CD4-positive, CD25-positive, alpha-beta regulatory T cell (primary cell): ENCODE measurements around the gene HES7. TPM values are rescaled to one million over a fixed set of nuclear protein-coding genes. Genes with fewer than 3 reads are reported as not detected.

ENCODE experiments used
- ATAC-seq, 2 donors: fragments of 150-1000 bp; cut with Tn5 transposase; one replicate each; pipeline ENCODE4 v1.10.0; 2021; ENCODE audit warnings: low read depth in 2 of 2, moderate number of reproducible peaks in 2 of 2, moderate library complexity in 1 of 2
- DNase-seq, 3 donors: peaks; one replicate each; pipeline versions ENCODE4 v3.0.0 to v3.0.0-alpha.2; 2012 to 2022; ENCODE audit warnings: mixed read lengths in 1 of 3
- H3K27ac ChIP-seq: one replicate; pipeline ENCODE4 v1.7.0; 2013; ENCODE audit warnings: mild to moderate bottlenecking, low read length; ENCODE audit not compliant: insufficient read depth, poor library complexity, severe bottlenecking
- H3K27me3 ChIP-seq: one replicate; pipeline ENCODE4 v1.7.0; 2013; ENCODE audit warnings: low read length; ENCODE audit not compliant: control insufficient read depth, insufficient read depth
- H3K36me3 ChIP-seq: one replicate; pipeline ENCODE4 v1.7.0; 2013; ENCODE audit warnings: mild to moderate bottlenecking, low read length, moderate library complexity; ENCODE audit not compliant: control insufficient read depth, insufficient read depth
- H3K4me1 ChIP-seq: 2 replicates; pipeline ENCODE4 v1.7.0; 2013; ENCODE audit warnings: mild to moderate bottlenecking, low read length; ENCODE audit not compliant: insufficient read depth, control insufficient read depth, poor library complexity, severe bottlenecking
- H3K4me3 ChIP-seq: one replicate; pipeline ENCODE4 v1.7.0; 2013; ENCODE audit warnings: low read depth, mild to moderate bottlenecking, low read length, moderate library complexity
- H3K9me3 ChIP-seq, 2 experiments: 1 replicate in 1 of 2; 2 replicates in 1 of 2; pipeline ENCODE4 v1.7.0; 2013; ENCODE audit warnings: low read length in 2 of 2, mild to moderate bottlenecking in 1 of 2, moderate library complexity in 1 of 2; ENCODE audit not compliant: control insufficient read depth in 2 of 2
- H3K27ac Mint-ChIP-seq, 3 donors: one replicate each; pipeline ENCODE4 v1.8.0; 2020 to 2022; ENCODE audit warnings: mild to moderate bottlenecking in 3 of 3, mixed read lengths in 3 of 3, moderate library complexity in 2 of 3
- H3K27me3 Mint-ChIP-seq: one replicate; pipeline ENCODE4 v1.8.0; 2022; ENCODE audit warnings: mild to moderate bottlenecking, mixed read lengths
- H3K36me3 Mint-ChIP-seq: one replicate; pipeline ENCODE4 v1.8.0; 2020; ENCODE audit warnings: mixed read lengths
- H3K4me1 Mint-ChIP-seq, 4 donors: one replicate each; pipeline ENCODE4 v1.8.0; 2020 to 2022; ENCODE audit warnings: mixed read lengths in 4 of 4, mild to moderate bottlenecking in 1 of 4
- H3K4me3 Mint-ChIP-seq, 4 donors: one replicate each; pipeline ENCODE4 v1.8.0; 2020 to 2022; ENCODE audit warnings: mild to moderate bottlenecking in 4 of 4, mixed read lengths in 4 of 4, moderate library complexity in 3 of 4
- H3K9me3 Mint-ChIP-seq, 7 donors: one replicate each; pipeline ENCODE4 v1.8.0; 2020 to 2022; ENCODE audit warnings: mixed read lengths in 7 of 7, mild to moderate bottlenecking in 3 of 7, moderate library complexity in 2 of 7
- polyA plus RNA-seq, 4 donors: library from polyadenylated mRNA; unstranded; fragments of 300-500 nt; fragmentation: Illumina TruSeq; gene quantifications; one replicate each; pipeline ENCODE4 v1.2.3, GENCODE V29; 2021
- total RNA-seq: library from RNA; stranded (reverse); gene quantifications from one replicate; pipeline ENCODE4 v1.2.3, GENCODE V29; 2022

Gene HES7
- total and polyA plus RNA-seq, 5 donors from 2014 or later, result not detected

DNA sequence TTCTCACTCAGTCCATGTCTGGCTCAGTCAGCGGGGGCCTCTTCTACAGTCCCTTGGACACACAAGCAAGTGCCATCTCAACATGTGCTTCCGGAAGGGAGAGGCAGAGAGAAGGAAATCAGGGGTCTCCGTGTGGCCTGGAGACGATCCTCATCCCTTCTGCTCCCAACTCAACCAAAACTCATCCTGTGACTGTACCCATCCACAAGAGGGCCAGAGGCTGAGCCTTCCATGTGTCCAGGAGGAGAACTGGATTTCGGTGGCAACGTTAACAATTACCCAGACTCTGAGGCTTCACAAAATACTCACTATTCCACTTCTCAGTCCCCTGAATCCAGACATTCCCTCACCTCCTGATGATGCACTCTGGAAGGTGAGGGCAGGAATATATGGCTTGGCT lies 28.5 kb downstream of the HES7 start:
- no peaks in the 10 kb centered on the region for H3K27me3 ChIP-seq
- no peaks in the 10 kb centered on the region for H3K9me3 Mint-ChIP-seq
- peaks cover 4 to 12% (median 4%) of the 10 kb centered on the region in 4 donors for H3K4me1 Mint-ChIP-seq
- no peak overlapping the region for H3K4me3 Mint-ChIP-seq
- DNase-seq (no peak), ATAC-seq (no peak)
- no peaks in the 10 kb centered on the region for H3K9me3 ChIP-seq
- H3K27ac ChIP-seq, result no peak overlapping the region
- peaks cover 5% of the 10 kb centered on the region for H3K4me1 ChIP-seq
- no peaks in the 10 kb centered on the region for H3K36me3 Mint-ChIP-seq
- H3K27ac Mint-ChIP-seq, result peak overlapping the region in 1 of 3 donors; percentile 26
- no peaks in the 10 kb centered on the region for H3K36me3 ChIP-seq
- H3K27me3 Mint-ChIP-seq, result peaks cover 19% of the 10 kb centered on the region
- no peak overlapping the region for H3K4me3 ChIP-seq

DNA sequence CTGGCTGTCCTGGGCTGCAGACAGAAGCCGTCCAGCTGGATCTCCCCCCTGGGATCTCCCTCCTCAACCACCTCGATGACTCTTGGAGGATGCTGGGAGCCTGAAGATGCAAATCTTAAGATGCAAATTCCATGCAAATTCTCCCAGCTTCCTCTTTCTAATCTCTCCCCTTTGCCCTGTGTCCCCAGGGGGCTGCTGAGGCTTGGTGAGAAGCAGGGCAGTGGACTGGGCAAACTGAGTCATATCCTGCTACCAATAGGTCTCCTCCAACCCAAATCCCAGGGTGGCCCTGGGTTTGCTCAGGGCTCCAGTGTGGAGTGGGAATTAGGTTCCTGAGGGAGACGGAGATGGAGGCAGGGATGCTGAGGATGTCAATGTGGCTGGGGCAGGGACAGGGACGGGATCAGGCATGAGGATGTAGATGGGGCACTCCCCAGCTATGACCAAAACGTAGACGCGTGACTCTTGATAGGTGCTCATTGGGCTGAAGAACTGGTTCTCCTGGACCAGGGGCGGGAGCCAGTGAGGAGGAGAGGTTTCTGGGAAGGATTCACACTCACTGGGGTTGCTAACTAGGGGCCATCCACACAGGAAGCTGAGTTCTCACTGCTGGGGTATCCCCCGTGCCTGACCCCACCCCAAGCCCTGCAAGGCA lies 32.7 kb downstream of the HES7 start:
- no peak overlapping the region for H3K27ac Mint-ChIP-seq
- Histone ChIP-seq H3K27me3 (peaks cover 2% of the 10 kb centered on the region), H3K27ac (no peak overlapping the region), H3K36me3 (no peaks in the 10 kb centered on the region), H3K4me3 (no peak overlapping the region), H3K9me3 (no peaks in the 10 kb centered on the region), H3K4me1 (peaks cover 5% of the 10 kb centered on the region)
- peaks cover 4 to 12% (median 4%) of the 10 kb centered on the region in 4 donors for H3K4me1 Mint-ChIP-seq
- peaks cover 29% of the 10 kb centered on the region for H3K27me3 Mint-ChIP-seq
- no peaks in the 10 kb centered on the region for H3K9me3 Mint-ChIP-seq
- H3K4me3 Mint-ChIP-seq, result no peak overlapping the region
- H3K36me3 Mint-ChIP-seq, result no peaks in the 10 kb centered on the region
- DNase-seq (no peak), ATAC-seq (peak in 1 of 2 donors; percentile 17)

DNA sequence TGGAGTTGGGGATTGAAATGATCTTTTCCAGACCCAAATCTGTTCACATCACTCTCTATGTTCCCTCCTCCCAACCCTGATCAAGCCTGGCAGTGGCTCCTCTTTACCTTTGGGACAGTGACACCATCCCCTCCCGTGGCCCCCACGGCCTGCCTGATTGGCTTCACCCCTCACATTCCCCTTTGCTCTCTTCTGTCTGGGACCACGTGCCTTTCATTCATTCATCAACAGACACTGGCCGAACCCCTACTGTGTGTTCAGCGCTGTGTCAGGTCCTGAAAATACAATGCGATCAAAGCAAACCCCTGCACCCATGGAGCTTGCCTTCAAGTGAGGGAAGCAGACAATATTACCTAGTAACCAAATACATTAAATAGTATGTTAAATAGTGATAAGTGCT lies 34.2 kb downstream of the HES7 start:
- no peak overlapping the region for H3K27ac Mint-ChIP-seq
- H3K27me3 ChIP-seq, result peaks cover 2% of the 10 kb centered on the region

DNA sequence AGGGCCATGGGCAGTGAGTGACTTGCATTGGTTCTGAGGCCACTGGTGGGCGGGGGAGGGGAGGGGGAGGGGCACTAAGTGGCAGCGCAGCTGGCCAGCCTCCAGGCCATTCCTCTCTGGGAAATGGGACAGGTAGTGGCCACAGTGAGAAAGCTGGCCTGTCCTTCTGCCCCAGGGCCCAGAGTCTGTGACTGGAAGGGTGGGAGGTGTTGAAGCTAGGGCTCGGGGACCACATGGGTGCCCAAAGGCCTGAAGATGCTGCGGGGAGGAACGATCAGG lies 36.0 kb downstream of the HES7 start:
- Histone ChIP-seq H3K27me3 (peaks cover 2% of the 10 kb centered on the region), H3K4me1 (no peaks in the 10 kb centered on the region), H3K27ac (no peak overlapping the region), H3K9me3 (no peaks in the 10 kb centered on the region), H3K36me3 (no peaks in the 10 kb centered on the region), H3K4me3 (no peak overlapping the region)
- H3K4me3 Mint-ChIP-seq, result no peak overlapping the region
- H3K36me3 Mint-ChIP-seq, result no peaks in the 10 kb centered on the region
- H3K27ac Mint-ChIP-seq, result no peak overlapping the region
- DNase-seq (no peak), ATAC-seq (no peak)
- H3K27me3 Mint-ChIP-seq, result peaks cover 22% of the 10 kb centered on the region
- H3K9me3 Mint-ChIP-seq, result no peaks in the 10 kb centered on the region
- no peaks in the 10 kb centered on the region for H3K4me1 Mint-ChIP-seq

More for the DNA sequence above, 34.2 kb downstream of the HES7 start:
- Histone ChIP-seq H3K36me3 (no peaks in the 10 kb centered on the region), H3K4me1 (peaks cover 5% of the 10 kb centered on the region), H3K27ac (no peak overlapping the region), H3K4me3 (no peak overlapping the region), H3K9me3 (no peaks in the 10 kb centered on the region)
- H3K36me3 Mint-ChIP-seq, result no peaks in the 10 kb centered on the region
- peaks cover 27% of the 10 kb centered on the region for H3K27me3 Mint-ChIP-seq
- H3K4me3 Mint-ChIP-seq, result no peak overlapping the region
- peaks cover 4 to 10% (median 4%) of the 10 kb centered on the region in 4 donors for H3K4me1 Mint-ChIP-seq
- H3K9me3 Mint-ChIP-seq, result no peaks in the 10 kb centered on the region
- ATAC-seq (no peak), DNase-seq (no peak)

DNA sequence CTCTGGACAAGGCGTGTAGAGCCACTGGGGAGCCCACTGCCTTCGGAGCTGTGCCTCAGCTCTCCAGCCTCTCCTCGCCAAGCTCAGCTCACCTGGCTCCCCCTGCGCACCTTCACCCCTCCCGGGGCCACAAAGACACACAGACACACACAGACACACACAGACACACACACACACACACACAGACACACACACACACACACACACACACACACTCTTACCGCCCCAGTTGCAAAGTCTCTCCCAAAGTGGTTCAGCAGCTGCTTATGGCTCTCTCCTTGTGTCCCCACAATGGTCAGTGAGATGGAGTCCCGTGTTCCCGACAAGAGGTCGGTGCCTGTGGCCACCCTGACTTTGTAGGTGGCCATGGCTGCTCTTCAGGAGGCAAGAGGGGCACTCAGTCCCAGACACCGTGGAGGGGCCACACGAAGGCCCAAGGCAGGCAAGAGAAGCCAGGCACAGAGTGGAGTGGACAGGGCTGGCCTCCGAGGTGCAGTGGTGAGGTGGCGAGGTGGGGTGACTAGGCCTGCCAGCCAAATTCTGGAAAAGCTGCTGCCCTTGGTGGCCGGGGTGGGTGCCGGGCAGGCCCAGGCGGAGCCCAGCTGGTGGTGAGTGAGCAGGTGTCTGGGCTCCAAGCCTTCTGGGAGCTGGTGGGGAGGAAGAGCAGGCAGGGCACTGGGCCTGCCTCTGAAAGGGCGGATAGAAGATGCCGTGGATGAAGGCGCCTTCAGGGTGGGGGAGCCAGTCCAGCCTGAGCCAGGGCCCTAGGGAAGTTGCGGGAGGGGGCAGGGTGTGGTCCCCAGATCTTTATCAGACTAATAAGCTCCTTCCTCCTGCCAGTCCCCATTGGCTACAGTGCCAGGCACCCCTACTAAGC lies 36.6 kb downstream of the HES7 start, which contains the start of gene ALOX12B:
Gene ALOX12B, minus strand, starts transcription at position 642 of the 877 bp plus-strand sequence. Its CDS starts 274 bp downstream, at position 368.
- no peaks in the 10 kb centered on the region for H3K9me3 Mint-ChIP-seq
- no peak within 1 kb of the TSS for H3K4me3 Mint-ChIP-seq
- H3K27ac Mint-ChIP-seq, result no peak within 1 kb of the TSS

DNA sequence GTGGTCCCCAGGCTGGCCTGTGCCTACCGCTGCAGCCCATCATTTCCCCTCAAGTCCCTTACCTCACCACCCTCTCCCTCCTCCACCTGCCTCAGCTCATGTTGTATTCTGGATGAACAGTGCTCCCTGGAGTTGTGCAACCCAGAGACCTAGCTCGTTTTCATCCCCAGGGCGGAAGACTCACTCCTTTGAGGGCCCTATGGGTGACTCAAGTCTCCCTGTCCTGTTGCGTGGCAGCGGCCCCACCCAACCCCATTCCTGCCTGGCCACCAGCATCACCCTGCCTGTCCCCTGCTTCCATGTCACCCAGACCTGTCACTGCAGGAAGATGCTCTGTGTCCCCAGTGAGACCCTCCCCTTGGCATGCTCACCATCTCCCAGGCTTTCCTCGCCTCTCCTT lies 39.7 kb downstream of the HES7 start:
- no peak overlapping the region for H3K27ac Mint-ChIP-seq
- no peak overlapping the region for H3K4me3 ChIP-seq
- H3K4me1 ChIP-seq, result peaks cover 11% of the 10 kb centered on the region
- H3K9me3 Mint-ChIP-seq, result no peaks in the 10 kb centered on the region
- no peaks in the 10 kb centered on the region for H3K9me3 ChIP-seq
- DNase-seq (no peak), ATAC-seq (no peak)
- H3K27me3 Mint-ChIP-seq, result peaks cover 17% of the 10 kb centered on the region
- H3K4me1 Mint-ChIP-seq, result peaks cover 1 to 14% (median 5%) of the 10 kb centered on the region in 4 donors
- peaks cover 2% of the 10 kb centered on the region for H3K27me3 ChIP-seq
- peaks cover 4% of the 10 kb centered on the region for H3K36me3 Mint-ChIP-seq
- H3K27ac ChIP-seq, result no peak overlapping the region
- H3K36me3 ChIP-seq, result no peaks in the 10 kb centered on the region
- no peak overlapping the region for H3K4me3 Mint-ChIP-seq

More for the DNA sequence above, 36.6 kb downstream of the HES7 start, which contains the start of gene ALOX12B:
- Histone ChIP-seq H3K27me3 (peaks cover 2% of the 10 kb centered on the region), H3K4me3 (no peak within 1 kb of the TSS), H3K9me3 (no peaks in the 10 kb centered on the region), H3K4me1 (no peaks in the 10 kb centered on the region), H3K27ac (no peak within 1 kb of the TSS), H3K36me3 (no peaks in the 10 kb centered on the region)
- ATAC-seq (no peak), DNase-seq (no peak)
- Mint-ChIP-seq H3K4me1 (peaks cover 0 to 3% (median 0%) of the 10 kb centered on the region in 4 donors), H3K36me3 (no peaks in the 10 kb centered on the region), H3K27me3 (peaks cover 18% of the 10 kb centered on the region)

DNA sequence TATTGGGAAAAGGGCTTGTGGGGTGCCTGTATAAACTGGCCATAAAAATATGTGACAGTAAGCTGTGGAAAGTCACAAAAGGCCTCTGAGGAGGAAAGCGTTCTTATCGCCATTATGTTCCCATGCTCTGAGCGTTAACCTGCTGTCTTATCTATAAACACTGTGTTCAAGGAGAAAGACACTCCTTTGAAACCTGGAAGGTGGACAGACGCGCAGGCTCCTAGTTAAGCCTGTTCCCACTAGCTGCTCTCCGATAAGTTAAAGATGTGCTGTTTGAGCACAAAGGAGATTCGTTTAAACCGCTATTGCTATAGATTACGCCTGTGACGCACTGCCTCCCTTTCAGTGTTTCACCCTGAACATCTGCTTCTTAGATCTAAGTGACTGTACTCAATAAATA lies 41.6 kb downstream of the HES7 start:
- Histone ChIP-seq H3K4me3 (no peak overlapping the region), H3K9me3 (no peaks in the 10 kb centered on the region), H3K36me3 (no peaks in the 10 kb centered on the region), H3K27me3 (no peaks in the 10 kb centered on the region), H3K27ac (no peak overlapping the region), H3K4me1 (peaks cover 15% of the 10 kb centered on the region)
- Mint-ChIP-seq H3K27me3 (peaks cover 17% of the 10 kb centered on the region), H3K4me1 (peaks cover 4 to 18% (median 6%) of the 10 kb centered on the region in 4 donors), H3K9me3 (no peaks in the 10 kb centered on the region), H3K27ac (no peak overlapping the region), H3K36me3 (peaks cover 4% of the 10 kb centered on the region), H3K4me3 (peak overlapping the region in 1 of 4 donors; percentile 12)
- ATAC-seq (no peak), DNase-seq (no peak)
